GM12878 (cell line): ENCODE data around the gene APPBP2. TPM values are rescaled to one million over a fixed set of nuclear protein-coding genes. Genes with fewer than 3 reads are reported as not detected.

Experiments
- ATAC-seq: fragments of 200-7000 bp; cut with Tn5 transposase; 3 replicates; pipeline ENCODE4 v1.9.1; 2020; ENCODE audit warnings: mild to moderate bottlenecking, moderate library complexity
- BruUV-seq: library from RNA; stranded (reverse); fragments of 400-500 nt; replicated peaks from 2 replicates; lab custom pipeline; 2021; lab: Mats Ljungman, UMichigan
- CTCF ChIA-PET: fragments of 300-600 bp; sonication (Branson Sonifier 250); formaldehyde crosslinking; extraction: SDS; loops from one replicate; lab custom pipeline; 2021; ENCODE audit warnings: inconsistent platforms; lab: Yijun Ruan, JAX
- POLR2A ChIA-PET: fragments of 350-600 bp; formaldehyde crosslinking; extraction: SDS; loops from one replicate; lab custom pipeline; 2021; ENCODE audit warnings: inconsistent platforms; lab: Charles Lee
- RAD21 ChIA-PET: fragments of 300-600 bp; sonication (Branson Sonifier 250); formaldehyde crosslinking; loops from one replicate; lab custom pipeline; 2023; ENCODE audit warnings: antibody characterized with exemption; ENCODE audit not compliant: unreplicated experiment; lab: Charles Lee
- SMC1A ChIA-PET: fragments of 300-600 bp; sonication (Branson Sonifier 250); formaldehyde crosslinking; loops from one replicate; lab custom pipeline; 2023; ENCODE audit not compliant: unreplicated experiment, uncharacterized antibody; lab: Charles Lee
- DNase-seq: peaks from one replicate; pipeline ENCODE4 v3.0.0-alpha.2; 2011; ENCODE audit warnings: low read depth, low spot score
- FAIRE-seq: peaks from 3 replicates; lab custom pipeline; 2011; peaks lifted over from hg19 to GRCh38; lab: Jason Lieb, UNC
- H2AFZ ChIP-seq: 2 replicates; pipeline ENCODE4 v1.6.0; 2011; ENCODE audit warnings: low read depth, low read length, control low read depth; ENCODE audit not compliant: control insufficient read depth
- H3K27ac ChIP-seq: 2 replicates; pipeline ENCODE4 v1.5.1; 2011; ENCODE audit warnings: control low read depth; ENCODE audit not compliant: control insufficient read depth, insufficient read depth
- H3K27me3 ChIP-seq, 2 experiments: replicated peaks in 1 of 2; 2 replicates each; pipeline versions ENCODE4 v1.6.0 to v1.6.1; 2011; ENCODE audit warnings: low read length in 1 of 2; ENCODE audit not compliant: control insufficient read depth in 2 of 2, insufficient read depth in 2 of 2
- H3K36me3 ChIP-seq, 2 experiments: 2 replicates each; pipeline ENCODE4 v1.5.1; 2011; ENCODE audit warnings: low read length in 1 of 2; ENCODE audit not compliant: control insufficient read depth in 2 of 2, insufficient read depth in 2 of 2
- H3K4me1 ChIP-seq: 2 replicates; pipeline ENCODE4 v1.6.1; 2011; ENCODE audit warnings: mild to moderate bottlenecking, low read length, moderate library complexity, mixed read lengths; ENCODE audit not compliant: control insufficient read depth, insufficient read depth
- H3K4me2 ChIP-seq: 2 replicates; pipeline ENCODE4 v1.6.0; 2011; ENCODE audit warnings: control low read depth; ENCODE audit not compliant: control insufficient read depth, insufficient read depth
- H3K4me3 ChIP-seq: fragments of 200-600 bp; sonication (generic); 2 replicates; pipeline ENCODE4 v1.5.1; 2016
- H3K79me2 ChIP-seq: 2 replicates; pipeline ENCODE4 v1.6.0; 2011; ENCODE audit warnings: low read length; ENCODE audit not compliant: control insufficient read depth, insufficient read depth
- H3K9ac ChIP-seq: 2 replicates; pipeline ENCODE4 v1.8.0; 2011; ENCODE audit warnings: low read length, control low read depth, mixed read lengths; ENCODE audit not compliant: control insufficient read depth, insufficient read depth
- H3K9me3 ChIP-seq: replicated peaks from 3 replicates; pipeline ENCODE4 v1.5.1; 2011; ENCODE audit warnings: mild to moderate bottlenecking, low read length; ENCODE audit not compliant: control insufficient read depth, insufficient read depth
- H4K20me1 ChIP-seq: 2 replicates; pipeline ENCODE4 v1.6.0; 2011; ENCODE audit not compliant: control insufficient read depth, insufficient read depth
- ETV6 ChIP-seq, 2 experiments: fragments of 450-650 bp in 1 of 2; IDR thresholded peaks in 1 of 2; conservative IDR thresholded peaks in 1 of 2; 2 replicates each; pipeline ENCODE4 v1.6.1; 2014; ENCODE audit warnings: antibody characterized with exemption in 1 of 2, borderline replicate concordance in 1 of 2, low read depth in 1 of 2, mild to moderate bottlenecking in 1 of 2, moderate library complexity in 1 of 2
- FOXK2 ChIP-seq: fragments of 450-650 bp; IDR thresholded peaks from 2 replicates; pipeline ENCODE4 v1.6.1; 2017; ENCODE audit warnings: mild to moderate bottlenecking, moderate library complexity
- NFXL1 ChIP-seq: fragments of 450-650 bp; IDR thresholded peaks from 2 replicates; pipeline ENCODE4 v1.6.1; 2017; ENCODE audit warnings: antibody characterized with exemption, mild to moderate bottlenecking, borderline replicate concordance
- WGBS: methylation state at CpG from one replicate; pipeline ENCODE4 v1.1.6; 2016; ENCODE audit warnings: low lambda C conversion rate; ENCODE audit not compliant: insufficient replicate concordance, insufficient coverage; ENCODE audit errors: missing lambda C conversion rate; 5-methylcytosine and 5-hydroxymethylcytosine counted together
- in situ Hi-C: fragments of 300-500 bp; cut with MboI; formaldehyde crosslinking; loops from 9 replicates; pipeline ENCODE4 v1.14.3; 2018; ENCODE audit warnings: mixed read lengths
- intact Hi-C: fragments of 100-400 bp; cut with micrococcal nuclease; formaldehyde crosslinking; loops from one replicate; pipeline ENCODE4 v1.14.2; 2022; ENCODE audit not compliant: unreplicated experiment
- polyA plus RNA-seq, 11 experiments: library from polyadenylated mRNA; depleted of rRNA in 4 of 11; unstranded in 6 of 11; stranded (reverse) in 5 of 11; fragments of >200 nt; fragmentation: Nextera tagmentation in 4 of 11; fragmentation: Illumina TruSeq in 1 of 11; extraction: Ambion mirVana in 4 of 11; extraction: Trizol in 1 of 11; gene quantifications; 1 replicate in 1 of 11; 2 replicates in 10 of 11; pipeline versions ENCODE4 v1.2.1 to v1.2.3, GENCODE V29; 2011 to 2016; ENCODE audit warnings: inconsistent platforms in 2 of 11, missing spikeins in 2 of 11, low read depth in 1 of 11
- total RNA-seq, 4 experiments: library from RNA; depleted of rRNA in 3 of 4; stranded (reverse); fragments of >200 nt in 3 of 4; fragmentation: Illumina TruSeq in 1 of 4; extraction: Trizol in 1 of 4; gene quantifications; 2 replicates each; pipeline versions ENCODE4 v1.2.1 to v1.2.3, GENCODE V29; 2013 to 2021
- TF ChIP-seq, protein P1 (sequence below): fragments of 150-350 bp; IDR thresholded peaks from 2 replicates; pipeline ENCODE4 v1.6.1; 2016; ENCODE audit warnings: low read depth, low read length

APPBP2 gene
- total and polyA plus RNA-seq, 10 of the 15 experiments (the other 5 are each of a cell fraction or from before 2014, with no cell fraction given), result 4.3 to 30.8 (median 13.1) TPM

DNA sequence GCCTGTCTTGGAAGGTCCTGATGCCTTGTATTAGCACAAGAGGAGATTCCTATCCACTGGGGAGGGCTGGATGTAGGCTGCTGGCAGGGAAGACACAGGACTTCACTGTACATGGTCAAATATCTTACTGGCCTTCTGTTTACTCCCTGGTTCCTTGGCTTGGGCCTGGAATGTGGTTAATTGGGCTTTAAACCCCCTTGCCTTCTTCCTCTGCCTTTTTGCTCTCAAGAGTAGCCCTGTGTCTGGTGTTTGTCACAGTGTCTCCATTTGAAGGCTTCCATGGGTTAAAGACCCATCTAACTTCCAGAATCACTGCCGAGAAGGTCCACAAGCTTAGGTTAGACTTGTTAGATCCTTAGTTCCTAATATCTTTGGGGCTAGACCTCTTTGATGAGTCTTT, 110.9 kb downstream of the APPBP2 start (continued):
- TF ChIP-seq, protein P1, sequence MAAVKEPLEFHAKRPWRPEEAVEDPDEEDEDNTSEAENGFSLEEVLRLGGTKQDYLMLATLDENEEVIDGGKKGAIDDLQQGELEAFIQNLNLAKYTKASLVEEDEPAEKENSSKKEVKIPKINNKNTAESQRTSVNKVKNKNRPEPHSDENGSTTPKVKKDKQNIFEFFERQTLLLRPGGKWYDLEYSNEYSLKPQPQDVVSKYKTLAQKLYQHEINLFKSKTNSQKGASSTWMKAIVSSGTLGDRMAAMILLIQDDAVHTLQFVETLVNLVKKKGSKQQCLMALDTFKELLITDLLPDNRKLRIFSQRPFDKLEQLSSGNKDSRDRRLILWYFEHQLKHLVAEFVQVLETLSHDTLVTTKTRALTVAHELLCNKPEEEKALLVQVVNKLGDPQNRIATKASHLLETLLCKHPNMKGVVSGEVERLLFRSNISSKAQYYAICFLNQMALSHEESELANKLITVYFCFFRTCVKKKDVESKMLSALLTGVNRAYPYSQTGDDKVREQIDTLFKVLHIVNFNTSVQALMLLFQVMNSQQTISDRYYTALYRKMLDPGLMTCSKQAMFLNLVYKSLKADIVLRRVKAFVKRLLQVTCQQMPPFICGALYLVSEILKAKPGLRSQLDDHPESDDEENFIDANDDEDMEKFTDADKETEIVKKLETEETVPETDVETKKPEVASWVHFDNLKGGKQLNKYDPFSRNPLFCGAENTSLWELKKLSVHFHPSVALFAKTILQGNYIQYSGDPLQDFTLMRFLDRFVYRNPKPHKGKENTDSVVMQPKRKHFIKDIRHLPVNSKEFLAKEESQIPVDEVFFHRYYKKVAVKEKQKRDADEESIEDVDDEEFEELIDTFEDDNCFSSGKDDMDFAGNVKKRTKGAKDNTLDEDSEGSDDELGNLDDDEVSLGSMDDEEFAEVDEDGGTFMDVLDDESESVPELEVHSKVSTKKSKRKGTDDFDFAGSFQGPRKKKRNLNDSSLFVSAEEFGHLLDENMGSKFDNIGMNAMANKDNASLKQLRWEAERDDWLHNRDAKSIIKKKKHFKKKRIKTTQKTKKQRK, result no peak

DNA sequence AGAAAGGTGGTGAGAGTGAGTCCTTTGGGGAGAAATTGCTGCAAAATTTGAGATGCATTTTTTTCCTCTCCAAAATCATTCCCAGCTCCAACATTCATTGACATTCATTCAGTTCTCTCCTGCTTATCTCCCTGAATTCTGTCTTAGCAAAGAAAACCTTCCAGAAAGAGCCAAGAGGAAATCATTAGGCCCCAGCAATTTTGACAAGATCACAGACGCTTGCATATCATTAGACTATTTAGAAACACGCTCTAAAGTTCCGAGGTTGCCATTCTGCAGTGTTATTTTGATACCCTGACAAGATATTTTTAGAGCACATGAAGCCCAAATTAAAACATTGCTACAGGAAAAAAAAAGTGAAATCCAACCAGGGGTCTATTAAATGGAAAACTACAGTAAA, 113.3 kb downstream of the APPBP2 start:
- ATAC-seq (no peak), FAIRE-seq (no peak), DNase-seq (no peak)
- WGBS, result 72% methylated on average over 3 of the region's 3 CpGs
- ChIA-PET CTCF (interaction anchor here (1.2 kb wide), 2 partner anchors 39 to 157 kb away, joined by 3 read pairs; no protein-coding TSS in a partner anchor), RAD21 (no interaction called here), POLR2A (no interaction called here), SMC1A (interaction anchor here (1.3 kb wide), 1 partner anchor 181 kb away, joined by 5 read pairs; no protein-coding TSS in a partner anchor)
- Histone ChIP-seq H4K20me1 (no peaks in the 10 kb centered on the region), H3K9me3 (no peaks in the 10 kb centered on the region; the same call in 2 of the 3 replicates), H2AFZ (no peak overlapping the region), H3K36me3 (no peaks in the 10 kb centered on the region), H3K4me2 (no peak overlapping the region), H3K4me1 (no peaks in the 10 kb centered on the region), H3K79me2 (no peaks in the 10 kb centered on the region), H3K9ac (no peak overlapping the region), H3K4me3 (no peak overlapping the region), H3K27ac (no peak overlapping the region), H3K27me3 (no peaks in the 10 kb centered on the region)
- in situ Hi-C loops, result no loop called here
- TF ChIP-seq FOXK2, result no peak
- TF ChIP-seq NFXL1, result 0 out of 2 replicates have a peak, but pooled peaks have one; percentile 19
- TF ChIP-seq ETV6 (conservative IDR thresholded peaks at IDR 0.05 in 1 of 2, IDR thresholded peaks at IDR 0.05 in 1 of 2; ENCODE audit: borderline replicate concordance in 1 of 2, low read depth in 1 of 2), result peak in 1 of 2 experiments; percentile 28; a peak in 1 of 4 replicates
- intact Hi-C loops, result no loop called here
- no TSS peak for BruUV-seq
